ENCODE data around the gene DGKQ.

DNA sequence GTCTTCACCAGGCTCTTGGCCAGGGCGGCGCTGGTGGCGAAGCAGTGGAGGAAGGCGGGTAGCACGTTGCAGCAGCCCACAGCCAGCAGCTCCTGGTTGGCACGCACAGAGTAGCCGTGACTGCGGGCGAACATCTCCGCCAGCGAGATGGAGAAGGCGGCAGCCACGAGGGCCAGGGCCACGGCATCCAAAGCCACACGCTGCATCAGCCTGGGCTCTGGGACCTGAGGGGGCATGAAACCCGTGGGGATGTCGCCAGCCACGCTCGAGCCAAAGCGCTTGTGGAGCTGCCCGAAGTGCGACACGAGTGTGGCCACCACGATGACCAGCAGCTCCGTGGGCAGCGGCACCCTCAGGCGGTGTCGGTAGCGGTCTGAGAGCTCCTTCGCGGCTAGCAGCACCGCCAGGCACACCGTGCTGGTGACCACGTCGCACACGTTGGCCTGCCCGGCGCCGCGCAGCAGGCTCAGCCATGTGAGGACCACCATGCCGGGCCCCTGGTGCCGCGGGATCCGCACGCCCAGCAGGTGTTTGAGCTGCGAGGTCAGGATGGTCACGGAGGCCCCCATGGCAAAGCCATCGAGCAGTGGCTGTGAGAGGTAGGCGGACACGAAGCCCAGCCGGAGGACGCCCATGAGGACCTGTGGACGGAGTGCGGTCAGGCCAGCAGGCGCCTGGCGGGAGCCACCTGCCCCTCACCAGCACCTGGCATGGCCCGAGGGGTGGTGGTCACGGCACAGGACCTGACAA, 16.5 kb upstream of the DGKQ start:
- TF ChIP-seq EED (CRISPR knock-in tag; IDR thresholded peaks at IDR 0.05) = no peak
- no peak for TF ChIP-seq EP300 (IDR thresholded peaks at IDR 0.05; ENCODE audit: low read depth in 2 of 2, low read length in 2 of 2)
- no peak for TF ChIP-seq EP300 (CRISPR knock-in tag; IDR thresholded peaks at IDR 0.05; ENCODE audit: borderline replicate concordance)
- TF ChIP-seq CTCF (CRISPR knock-in tag; IDR thresholded peaks at IDR 0.05) = no peak
- no peak for TF ChIP-seq ZNF501 (CRISPR knock-in tag; IDR thresholded peaks at IDR 0.05)
- peak in 1 of 2 experiments; percentile 38; a peak in 1 of 4 replicates for TF ChIP-seq POLR2A (IDR thresholded peaks at IDR 0.05; ENCODE audit: insufficient read depth in 1 of 2, low read depth in 2 of 2, low read length in 2 of 2)
- TF ChIP-seq CREB1 (IDR thresholded peaks at IDR 0.05) = no peak
- TF ChIP-seq CREB1 (CRISPR knock-in tag; IDR thresholded peaks at IDR 0.05) = no peak
- no peak for TF ChIP-seq HDAC1 (CRISPR knock-in tag; IDR thresholded peaks at IDR 0.05)
- TF ChIP-seq NBN (conservative IDR thresholded peaks at IDR 0.05) = no peak
- no peak for TF ChIP-seq ZNF121 (CRISPR knock-in tag; IDR thresholded peaks at IDR 0.05)
- TF ChIP-seq FOSL1 (CRISPR knock-in tag; IDR thresholded peaks at IDR 0.05; ENCODE audit: borderline replicate concordance) = no peak
- TF ChIP-seq YY1 (IDR thresholded peaks at IDR 0.05; ENCODE audit: insufficient read depth, insufficient replicate concordance, low read depth, low read length) = no peak
- TF ChIP-seq ELF4 (CRISPR knock-in tag; IDR thresholded peaks at IDR 0.05; ENCODE audit: borderline replicate concordance) = no peak
- TF ChIP-seq STAT5B (CRISPR knock-in tag; IDR thresholded peaks at IDR 0.05) = no peak
- no peak for TF ChIP-seq PAWR (CRISPR knock-in tag; IDR thresholded peaks at IDR 0.05; ENCODE audit: borderline replicate concordance)
